Measurements from ENCODE around the gene CDC123.

Gene CDC123

GRCh38 chr10:12160664-12161063 lies 35.3 kb upstream of the CDC123 start:
- H3K36me3 ChIP-seq (ENCODE audit: control insufficient read depth in 2 of 2, insufficient read depth in 1 of 2, low read length in 2 of 2): peaks cover 60 to 88% of the 10 kb centered on the region in 2 experiments
- ChIA-PET POLR2A (no interaction called here), CTCF (interaction anchor here (0.6 kb wide), 1 partner anchor 13 kb away, joined by 5 read pairs; no protein-coding TSS in a partner anchor)
- H3K9me3 ChIP-seq (ENCODE audit: control insufficient read depth, insufficient read depth, low read depth, low read length): no peaks in the 10 kb centered on the region
- H3K4me1 ChIP-seq (ENCODE audit: control insufficient read depth, insufficient read depth, low read length): no peaks in the 10 kb centered on the region
- H3K4me3 ChIP-seq (ENCODE audit: low read depth, low read length): no peak overlapping the region
- H3K27ac ChIP-seq (ENCODE audit: extremely low read depth, low read depth, low read length): no peak overlapping the region
- TF ChIP-seq ZNF777 (tag by site-specific recombination; IDR thresholded peaks at IDR 0.05; ENCODE audit: borderline replicate concordance): no peak
- no peak for TF ChIP-seq PRDM10 (tag by site-specific recombination; IDR thresholded peaks at IDR 0.05)
- TF ChIP-seq ZNF10 (tag by site-specific recombination; IDR thresholded peaks at IDR 0.05): no peak
- TF ChIP-seq ZFP41 (tag by site-specific recombination; IDR thresholded peaks at IDR 0.05; ENCODE audit: borderline replicate concordance): no peak
- no peak for TF ChIP-seq ZNF23 (tag by site-specific recombination; IDR thresholded peaks at IDR 0.05; ENCODE audit: borderline replicate concordance)

- ChIA-PET POLR2A (interaction anchor here (0.6 kb wide), 1 partner anchor 359 kb away, joined by 4 read pairs; no protein-coding TSS in a partner anchor), CTCF (no interaction called here)
- Histone ChIP-seq H3K4me1 (ENCODE audit: control insufficient read depth, insufficient read depth, low read length) (no peaks in the 10 kb centered on the region), H3K9me3 (ENCODE audit: control insufficient read depth, insufficient read depth, low read depth, low read length) (no peaks in the 10 kb centered on the region), H3K27ac (ENCODE audit: extremely low read depth, low read depth, low read length) (no peak overlapping the region), H3K36me3 (ENCODE audit: control insufficient read depth in 2 of 2, insufficient read depth in 1 of 2, low read length in 2 of 2) (peaks cover 60 to 91% of the 10 kb centered on the region in 2 experiments), H3K4me3 (ENCODE audit: low read depth, low read length) (no peak overlapping the region)
- TF ChIP-seq GLI4 (tag by site-specific recombination; IDR thresholded peaks at IDR 0.05): no peak
- no peak for TF ChIP-seq IKZF3 (tag by site-specific recombination; IDR thresholded peaks at IDR 0.05)
- no peak for TF ChIP-seq YY1 (tag by site-specific recombination; IDR thresholded peaks at IDR 0.05)
- TF ChIP-seq ZNF214 (tag by site-specific recombination; IDR thresholded peaks at IDR 0.05; ENCODE audit: borderline replicate concordance): no peak
Measured at GRCh38 chr10:12162927-12163326, 33.1 kb upstream of the CDC123 start.

- no peaks in the 10 kb centered on the region for H3K9me3 ChIP-seq (ENCODE audit: control insufficient read depth, insufficient read depth, low read depth, low read length)
- no peak overlapping the region for H3K4me3 ChIP-seq (ENCODE audit: low read depth, low read length)
- H3K36me3 ChIP-seq (ENCODE audit: control insufficient read depth in 2 of 2, insufficient read depth in 1 of 2, low read length in 2 of 2): peaks cover 60 to 91% of the 10 kb centered on the region in 2 experiments
- no peak overlapping the region for H3K27ac ChIP-seq (ENCODE audit: extremely low read depth, low read depth, low read length)
- no peaks in the 10 kb centered on the region for H3K4me1 ChIP-seq (ENCODE audit: control insufficient read depth, insufficient read depth, low read length)
- CTCF ChIA-PET: no interaction called here
- POLR2A ChIA-PET: interaction anchor here (0.5 kb wide), 1 partner anchor 66 kb away, joined by 4 read pairs; no protein-coding TSS in a partner anchor
- TF ChIP-seq KLF17 (tag by site-specific recombination; IDR thresholded peaks at IDR 0.05): no peak
- no peak for TF ChIP-seq MYNN (tag by site-specific recombination; IDR thresholded peaks at IDR 0.05; ENCODE audit: borderline replicate concordance)
- TF ChIP-seq ZNF561 (tag by site-specific recombination; IDR thresholded peaks at IDR 0.05; ENCODE audit: borderline replicate concordance): no peak
- TF ChIP-seq PBX3 (CRISPR knock-in tag; IDR thresholded peaks at IDR 0.05): no peak
- TF ChIP-seq ZNF18 (tag by site-specific recombination; IDR thresholded peaks at IDR 0.05): no peak
- TF ChIP-seq ZIC2 (tag by site-specific recombination; IDR thresholded peaks at IDR 0.05): no peak
- TF ChIP-seq BCL11B (tag by site-specific recombination; IDR thresholded peaks at IDR 0.05; ENCODE audit: low read depth): no peak
- no peak for TF ChIP-seq ZNF292 (tag by site-specific recombination; IDR thresholded peaks at IDR 0.05; ENCODE audit: borderline replicate concordance, low read depth)
- no peak for TF ChIP-seq ZNF549 (tag by site-specific recombination; IDR thresholded peaks at IDR 0.05)
- TF ChIP-seq PRDM1 (tag by site-specific recombination; IDR thresholded peaks at IDR 0.05): no peak
- TF ChIP-seq OVOL3 (tag by site-specific recombination; IDR thresholded peaks at IDR 0.05): no peak
- TF ChIP-seq REPIN1 (tag by site-specific recombination; IDR thresholded peaks at IDR 0.05; ENCODE audit: low read depth): no peak
- TF ChIP-seq ZNF621 (tag by site-specific recombination; IDR thresholded peaks at IDR 0.05): no peak
- no peak for TF ChIP-seq ZNF48 (tag by site-specific recombination; IDR thresholded peaks at IDR 0.05)
- TF ChIP-seq GLI2 (tag by site-specific recombination; IDR thresholded peaks at IDR 0.05; ENCODE audit: borderline replicate concordance, low read depth): no peak
- TF ChIP-seq HOXA7 (CRISPR knock-in tag; IDR thresholded peaks at IDR 0.05; ENCODE audit: borderline replicate concordance): no peak
Measured at GRCh38 chr10:12164085-12164484, 31.9 kb upstream of the CDC123 start.

Data from HEK293 (cell line).